Activated CD4-positive, alpha-beta T cell treated with anti-CD3 and anti-CD28 coated beads, Interleukin-2, amount 10 ng/mL, durations not matched to agents 7 days and 5 days (primary cell): Measurements from ENCODE around the gene TMEM109. TPM values are rescaled to one million over a fixed set of nuclear protein-coding genes. Genes with fewer than 3 reads are reported as not detected.
"Not testable (repeated sequence)": the region's sequence is repeated elsewhere in the genome, so short reads cannot be mapped to it uniquely, and the experiment has no call there.

Source experiments
- CTCF ChIA-PET: fragments of 350-600 bp; sonication (Branson Sonifier 250); formaldehyde crosslinking; loops from one replicate; lab custom pipeline; 2021; ENCODE audit warnings: antibody characterized with exemption; lab: Charles Lee
- POLR2A ChIA-PET: fragments of 350-600 bp; sonication (Branson Sonifier 250); formaldehyde crosslinking; loops from one replicate; lab custom pipeline; 2021; ENCODE audit warnings: antibody characterized with exemption; lab: Charles Lee
- DNase-seq: peaks from one replicate; pipeline ENCODE4 v3.0.0-alpha.2; 2020
- H3K27ac Mint-ChIP-seq: one replicate; pipeline ENCODE4 v1.8.0; 2021; ENCODE audit warnings: mild to moderate bottlenecking, moderate library complexity, mixed read lengths
- H3K27me3 Mint-ChIP-seq: one replicate; pipeline ENCODE4 v1.8.0; 2021; ENCODE audit warnings: mixed read lengths
- H3K36me3 Mint-ChIP-seq: one replicate; pipeline ENCODE4 v1.8.0; 2021; ENCODE audit warnings: low read depth, mixed read lengths
- H3K4me1 Mint-ChIP-seq: one replicate; pipeline ENCODE4 v1.8.0; 2021; ENCODE audit warnings: mixed read lengths
- H3K4me3 Mint-ChIP-seq: one replicate; pipeline ENCODE4 v1.8.0; 2021; ENCODE audit warnings: mild to moderate bottlenecking, moderate library complexity, mixed read lengths
- H3K9me3 Mint-ChIP-seq: one replicate; pipeline ENCODE4 v1.8.0; 2021; ENCODE audit warnings: mixed read lengths
- total RNA-seq, 2 experiments: library from RNA; stranded (reverse); gene quantifications; one replicate each; pipeline ENCODE4 v1.2.3, GENCODE V29; 2021

The TMEM109 gene
- total RNA-seq, 2 experiments from 2014 or later = 114 to 119 TPM

GRCh38 chr11:60905551-60906113 lies 8.3 kb upstream of the TMEM109 start:
- Mint-ChIP-seq H3K4me3 (peak overlapping the region; percentile 80), H3K27me3 (peaks cover 9% of the 10 kb centered on the region), H3K36me3 (peaks cover 22% of the 10 kb centered on the region), H3K4me1 (peaks cover 35% of the 10 kb centered on the region), H3K27ac (peak overlapping the region; percentile 80), H3K9me3 (no peaks in the 10 kb centered on the region)
- CTCF ChIA-PET = interaction anchor here (0.9 to 6.1 kb wide), 5 partner anchors 8 to 137 kb away, joined by 3 to 40 read pairs (median 6); partner anchors contain the start of gene TMEM109
- POLR2A ChIA-PET = interaction anchor here (0.6 to 1.1 kb wide), 3 partner anchors 10 to 911 kb away, joined by 4 to 13 read pairs (median 4); no protein-coding TSS in a partner anchor
- DNase-seq = no peak

- CTCF ChIA-PET = interaction anchor here (0.9 to 6.1 kb wide), 6 partner anchors 7 to 137 kb away, joined by 3 to 40 read pairs (median 5); partner anchors contain the start of gene TMEM109
- POLR2A ChIA-PET = interaction anchor here (0.6 to 1.1 kb wide), 5 partner anchors 9 to 910 kb away, joined by 3 to 13 read pairs (median 4); no protein-coding TSS in a partner anchor
- Mint-ChIP-seq H3K36me3 (peaks cover 17% of the 10 kb centered on the region), H3K9me3 (no peaks in the 10 kb centered on the region), H3K4me1 (peaks cover 40% of the 10 kb centered on the region), H3K27me3 (peaks cover 9% of the 10 kb centered on the region), H3K4me3 (peak within 1 kb of the TSS; percentile 80), H3K27ac (peak within 1 kb of the TSS; percentile 96)
- DNase-seq = peak; percentile 99
Measured at GRCh38 chr11:60906132-60906972, 7.6 kb upstream of the TMEM109 start, which contains the start of gene PRPF19. PRPF19 (minus strand) TSS chr11:60906585; CDS start chr11:60906382, 203 bp downstream.

GRCh38 chr11:60908803-60909202 lies 5.2 kb upstream of the TMEM109 start:
- CTCF ChIA-PET = interaction anchor here (0.5 kb wide), 1 partner anchor 45 kb away, joined by 4 read pairs; no protein-coding TSS in a partner anchor
- Mint-ChIP-seq H3K36me3 (peaks cover 7% of the 10 kb centered on the region), H3K4me3 (no peak overlapping the region), H3K27me3 (peaks cover 9% of the 10 kb centered on the region), H3K9me3 (no peaks in the 10 kb centered on the region), H3K4me1 (peaks cover 54% of the 10 kb centered on the region), H3K27ac (no peak overlapping the region)
- DNase-seq = no peak
- POLR2A ChIA-PET = no interaction called here

GRCh38 chr11:60909680-60910280 lies 4.2 kb upstream of the TMEM109 start:
- H3K27me3 Mint-ChIP-seq, DNase-seq, CTCF ChIA-PET, H3K36me3 Mint-ChIP-seq, H3K9me3 Mint-ChIP-seq, POLR2A ChIA-PET, H3K27ac Mint-ChIP-seq, H3K4me3 Mint-ChIP-seq: not testable (repeated sequence)
- H3K4me1 Mint-ChIP-seq = peaks cover 46% of the 10 kb centered on the region

- POLR2A ChIA-PET = no interaction called here
- H3K4me3 Mint-ChIP-seq = no peak overlapping the region
- no peak for DNase-seq
Measured at GRCh38 chr11:60910281-60910687, 3.7 kb upstream of the TMEM109 start.

DNA sequence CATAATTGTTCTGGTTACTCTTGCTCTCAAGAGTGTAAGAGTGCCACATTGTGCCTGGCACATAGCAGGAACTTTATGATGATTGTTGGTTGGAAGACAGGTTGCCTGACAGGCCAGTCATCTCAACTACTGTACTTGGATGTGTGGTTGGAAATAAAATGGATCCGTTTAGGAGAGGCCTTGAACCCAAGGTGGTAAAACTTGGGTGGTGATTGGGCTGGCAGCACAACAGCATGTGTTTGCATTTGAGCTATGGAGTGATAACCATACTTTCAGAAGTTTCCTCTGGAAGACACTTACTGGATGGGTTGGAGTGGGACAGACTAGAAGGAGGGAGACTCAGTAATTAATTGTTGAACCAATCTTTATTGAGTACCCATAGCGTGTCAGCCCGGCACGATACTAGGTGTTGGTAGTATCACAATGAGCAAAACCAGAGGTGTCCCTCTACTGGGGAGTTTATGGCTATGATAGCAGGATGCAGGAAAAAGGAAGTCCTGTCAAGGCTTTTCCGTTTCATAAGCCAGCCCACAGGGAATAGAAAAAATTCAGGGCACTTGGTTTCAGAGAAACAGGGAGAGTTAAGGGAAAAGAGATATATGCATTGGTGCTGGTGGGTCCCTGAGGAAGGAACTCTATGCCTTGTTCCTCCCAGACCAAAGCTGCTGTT lies 3.1 kb upstream of the TMEM109 start:
- H3K9me3 Mint-ChIP-seq = no peaks in the 10 kb centered on the region
- no peak overlapping the region for H3K27ac Mint-ChIP-seq
- ChIA-PET CTCF (interaction anchor here (3.4 to 4.8 kb wide), 2 partner anchors 7 to 11 kb away, joined by 12 to 40 read pairs; partner anchors contain the start of gene PRPF19), POLR2A (no interaction called here)
- no peak for DNase-seq
- no peak overlapping the region for H3K4me3 Mint-ChIP-seq
- no peaks in the 10 kb centered on the region for H3K36me3 Mint-ChIP-seq
- peaks cover 44% of the 10 kb centered on the region for H3K4me1 Mint-ChIP-seq
- H3K27me3 Mint-ChIP-seq = peaks cover 9% of the 10 kb centered on the region

More at GRCh38 chr11:60910281-60910687, 3.7 kb upstream of the TMEM109 start:
- no peaks in the 10 kb centered on the region for H3K9me3 Mint-ChIP-seq
- H3K4me1 Mint-ChIP-seq = peaks cover 43% of the 10 kb centered on the region
- CTCF ChIA-PET = no interaction called here
- peaks cover 9% of the 10 kb centered on the region for H3K27me3 Mint-ChIP-seq
- no peak overlapping the region for H3K27ac Mint-ChIP-seq
- peaks cover under 1% of the 10 kb centered on the region for H3K36me3 Mint-ChIP-seq

GRCh38 chr11:60912223-60912850 lies 1.6 kb upstream of the TMEM109 start:
- Mint-ChIP-seq H3K36me3 (no peaks in the 10 kb centered on the region), H3K4me3 (peak overlapping the region; percentile 14), H3K9me3 (no peaks in the 10 kb centered on the region), H3K4me1 (peaks cover 46% of the 10 kb centered on the region), H3K27ac (peak overlapping the region; percentile 79), H3K27me3 (peaks cover 9% of the 10 kb centered on the region)
- ChIA-PET POLR2A (interaction anchor here (0.6 kb wide), 2 partner anchors 84 to 238 kb away, joined by 3 read pairs; no protein-coding TSS in a partner anchor), CTCF (interaction anchor here (0.7 to 4.8 kb wide), 4 partner anchors 9 to 81 kb away, joined by 3 to 40 read pairs (median 10); partner anchors contain the start of gene PRPF19)
- DNase-seq = no peak

- Mint-ChIP-seq H3K36me3 (no peaks in the 10 kb centered on the region), H3K4me1 (peaks cover 43% of the 10 kb centered on the region), H3K4me3 (peak overlapping the region; percentile 92), H3K27ac (peak overlapping the region; percentile 94), H3K9me3 (no peaks in the 10 kb centered on the region), H3K27me3 (peaks cover 7% of the 10 kb centered on the region)
- ChIA-PET POLR2A (interaction anchor here (0.6 kb wide), 1 partner anchor 52 kb away, joined by 4 read pairs; no protein-coding TSS in a partner anchor), CTCF (interaction anchor here (2.4 to 4.8 kb wide), 4 partner anchors 9 to 81 kb away, joined by 7 to 40 read pairs (median 10); partner anchors contain the start of genes CD6 and PRPF19)
- DNase-seq = no peak
Measured at GRCh38 chr11:60912851-60913528, 968 bp upstream of the TMEM109 start.

- H3K27ac Mint-ChIP-seq = peak overlapping the region; percentile 88
- ChIA-PET POLR2A (interaction anchor here (0.9 kb wide), 1 partner anchor 8 kb away, joined by 4 read pairs; the partner anchor contains the start of gene PRPF19), CTCF (interaction anchor here (0.5 to 4.8 kb wide), 14 partner anchors 9 to 1290 kb away, joined by 3 to 40 read pairs (median 4); partner anchors contain the start of genes CD6, PRPF19 and TMEM132A)
- peak; percentile 42 for DNase-seq
- no peaks in the 10 kb centered on the region for H3K9me3 Mint-ChIP-seq
- no peaks in the 10 kb centered on the region for H3K27me3 Mint-ChIP-seq
- H3K36me3 Mint-ChIP-seq = peaks cover 2% of the 10 kb centered on the region
- peak overlapping the region; percentile 92 for H3K4me3 Mint-ChIP-seq
- peaks cover 44% of the 10 kb centered on the region for H3K4me1 Mint-ChIP-seq
Measured at GRCh38 chr11:60914633-60915247, 782 bp downstream of the TMEM109 start.

DNA sequence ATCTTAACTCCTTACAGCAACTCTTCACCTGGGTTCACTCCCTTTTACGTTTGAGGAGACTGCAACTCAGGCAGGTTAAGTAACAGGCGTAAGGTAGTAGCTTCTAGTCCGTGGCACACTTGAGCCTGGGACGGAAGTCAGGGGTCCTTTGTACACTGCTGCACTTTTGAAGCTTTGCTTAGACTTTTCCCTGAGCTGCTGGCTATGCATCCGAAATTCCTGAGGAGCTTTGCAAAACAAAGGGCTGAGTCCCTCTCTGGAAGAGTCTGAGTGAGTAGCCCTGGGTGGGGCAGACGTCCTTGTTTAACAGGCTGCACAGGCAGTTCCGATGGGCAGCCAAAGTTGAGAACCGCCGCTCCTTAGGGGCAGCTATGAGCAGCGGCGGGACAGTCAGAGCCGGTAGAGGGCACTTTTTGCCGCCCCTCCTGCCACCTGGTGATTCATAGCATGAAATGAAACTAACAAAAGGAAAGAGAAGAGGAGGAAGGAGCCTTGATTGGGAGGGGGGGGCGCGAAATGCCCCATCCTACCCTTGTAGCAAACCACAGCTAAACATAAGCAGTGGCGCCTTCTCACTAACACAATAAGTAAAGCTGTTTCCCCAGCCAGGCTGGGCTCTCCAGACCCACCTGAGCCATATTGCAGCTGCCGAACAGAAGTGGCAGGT lies 1.4 kb downstream of the TMEM109 start:
- peaks cover 44% of the 10 kb centered on the region for H3K4me1 Mint-ChIP-seq
- H3K36me3 Mint-ChIP-seq = peaks cover 6% of the 10 kb centered on the region
- DNase-seq = peak; percentile 79
- no peaks in the 10 kb centered on the region for H3K9me3 Mint-ChIP-seq
- peak overlapping the region; percentile 92 for H3K4me3 Mint-ChIP-seq
- H3K27ac Mint-ChIP-seq = peak overlapping the region; percentile 88
- no peaks in the 10 kb centered on the region for H3K27me3 Mint-ChIP-seq
- ChIA-PET CTCF (interaction anchor here (0.7 to 4.8 kb wide), 15 partner anchors 9 to 441 kb away, joined by 3 to 40 read pairs (median 3); partner anchors contain the start of genes CD6, PRPF19 and TMEM132A), POLR2A (interaction anchor here (0.9 kb wide), 1 partner anchor 9 kb away, joined by 4 read pairs; the partner anchor contains the start of gene PRPF19)
